GM19324 (cell line): ENCODE measurements around the gene TMEM167B.
A peak's percentile ranks its signal among the peaks of the same experiment; 100 is the strongest.
"Not testable (repeated sequence)": the region's sequence is repeated elsewhere in the genome, so short reads cannot be mapped to it uniquely, and the experiment has no call there.

ENCODE experiments used
- ATAC-seq: cut with Tn5 transposase; IDR thresholded peaks from one replicate; pipeline ENCODE4 v1.9.1; 2021; ENCODE audit warnings: mild to moderate bottlenecking, moderate library complexity; ENCODE audit not compliant: unreplicated experiment, low FRiP score

The TMEM167B gene

DNA sequence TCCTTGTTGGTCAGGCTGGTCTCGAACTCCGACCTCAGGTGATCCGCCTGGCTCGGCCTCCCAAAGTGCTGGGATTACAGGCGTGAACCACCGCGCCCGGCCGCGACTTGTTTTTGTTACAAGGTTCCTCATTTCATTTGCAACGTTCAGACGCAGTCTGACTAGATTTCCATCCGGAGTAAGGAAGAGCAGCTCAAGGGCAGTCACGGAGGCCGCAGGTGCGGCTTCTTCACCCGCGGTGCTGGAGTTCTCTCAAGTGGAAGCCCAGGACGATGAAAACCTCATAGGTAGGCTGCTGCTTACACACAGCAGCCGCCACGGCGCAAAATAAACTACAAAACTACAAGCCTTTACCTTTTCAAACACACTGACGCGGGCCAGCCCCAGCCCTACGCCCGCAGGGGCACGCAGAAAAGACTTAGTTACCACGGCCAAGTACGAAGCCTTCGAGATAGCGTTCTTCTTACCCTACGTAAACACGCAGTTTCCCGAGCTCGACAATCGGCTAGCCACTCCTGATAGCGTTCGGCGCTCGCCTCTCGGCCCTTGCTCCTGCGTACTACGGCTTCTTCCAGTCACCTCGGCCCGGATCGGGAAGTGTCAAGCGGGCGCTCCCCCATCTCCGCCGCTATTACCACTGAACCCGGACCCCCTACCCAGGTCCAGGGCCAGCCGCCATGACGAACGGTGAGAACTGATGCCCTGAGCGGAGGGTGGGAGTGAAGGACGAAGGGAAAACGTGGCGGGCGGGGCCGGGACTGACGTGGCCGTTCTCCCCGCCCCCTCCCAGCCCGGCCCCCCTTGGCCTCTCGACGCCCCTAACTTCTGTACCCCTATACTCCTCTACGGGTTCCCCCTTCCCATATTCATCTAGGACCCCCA, at the start of gene TMEM167B:
TMEM167B (plus strand) TSS at position 569 of the 882 bp plus-strand sequence; CDS start at position 678, 109 bp downstream.
- peak; percentile 94 for ATAC-seq

GRCh38 chr1:109040989-109041620, 49.5 kb upstream of the TMEM167B start:
- ATAC-seq: peak; percentile 21

DNA sequence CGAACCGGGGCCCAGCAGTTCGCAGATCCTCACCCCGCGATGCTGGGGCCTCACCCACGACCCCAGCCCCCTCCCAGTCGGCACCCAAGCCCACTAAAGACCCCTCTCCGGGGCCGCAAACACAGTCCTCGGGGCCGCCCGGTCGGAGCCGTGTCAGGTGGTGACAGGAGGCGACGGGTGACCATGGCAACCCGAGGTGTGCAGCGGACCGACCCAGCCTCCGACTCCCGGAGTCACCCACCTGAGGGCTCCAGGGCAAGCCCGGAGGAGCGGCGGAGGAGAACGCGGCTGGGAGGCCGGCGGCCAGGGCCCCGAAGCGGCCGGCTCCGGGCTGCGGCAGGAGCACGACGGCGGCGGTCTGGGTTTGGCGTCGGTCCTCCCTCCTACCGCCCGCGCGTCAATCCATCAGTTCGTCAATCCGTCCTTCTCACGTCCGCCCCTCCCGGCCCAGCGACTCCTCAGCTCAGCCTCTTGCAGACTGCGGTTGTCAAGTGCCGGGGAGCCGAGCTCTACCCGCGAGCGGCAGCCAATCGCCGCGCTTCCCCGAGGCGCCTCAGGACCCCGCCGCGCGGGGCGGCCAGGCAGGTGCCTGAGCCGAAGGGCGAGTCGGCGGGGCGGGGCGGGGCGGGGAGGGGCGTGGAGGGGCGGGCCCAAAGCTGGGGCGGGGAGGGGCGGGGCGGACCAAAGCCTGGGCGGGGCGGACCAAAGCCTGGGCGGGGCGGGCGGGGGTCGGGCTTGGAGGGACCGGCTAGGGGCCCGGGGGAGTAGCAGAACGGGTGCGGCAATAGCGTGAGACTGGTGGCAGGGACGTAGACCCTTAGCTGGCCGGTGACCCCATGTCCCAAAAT, 48.7 kb upstream of the TMEM167B start, which contains the start of gene WDR47:
WDR47 (minus strand) TSS at position 482 of the 848 bp plus-strand sequence. CDS start 18,590 bp downstream, outside the sequence.
- peak; percentile 97 for ATAC-seq

- no peak for ATAC-seq
Measured at GRCh38 chr1:109045595-109045994, 45.0 kb upstream of the TMEM167B start.

DNA sequence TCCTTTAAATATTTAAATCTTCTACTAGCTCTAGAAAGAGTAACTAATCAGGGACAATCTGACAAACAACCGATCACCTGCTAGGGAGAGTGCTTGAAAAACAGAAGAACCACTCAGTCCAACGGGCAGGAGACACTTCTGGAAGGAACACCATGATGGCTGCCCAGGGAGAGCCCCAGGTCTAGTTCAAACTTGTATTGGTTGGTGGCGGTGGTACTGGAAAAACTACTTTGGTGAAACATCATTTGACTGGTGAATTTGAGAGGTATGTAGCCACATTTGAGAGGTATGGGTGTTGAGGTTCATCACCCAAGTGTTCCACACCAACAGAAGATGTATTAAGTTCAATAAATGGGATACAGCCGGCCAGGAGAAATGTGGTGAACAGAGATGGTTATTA, 43.9 kb upstream of the TMEM167B start:
- no peak for ATAC-seq

- ATAC-seq: no peak
Measured at GRCh38 chr1:109047339-109047738, 43.2 kb upstream of the TMEM167B start.

DNA sequence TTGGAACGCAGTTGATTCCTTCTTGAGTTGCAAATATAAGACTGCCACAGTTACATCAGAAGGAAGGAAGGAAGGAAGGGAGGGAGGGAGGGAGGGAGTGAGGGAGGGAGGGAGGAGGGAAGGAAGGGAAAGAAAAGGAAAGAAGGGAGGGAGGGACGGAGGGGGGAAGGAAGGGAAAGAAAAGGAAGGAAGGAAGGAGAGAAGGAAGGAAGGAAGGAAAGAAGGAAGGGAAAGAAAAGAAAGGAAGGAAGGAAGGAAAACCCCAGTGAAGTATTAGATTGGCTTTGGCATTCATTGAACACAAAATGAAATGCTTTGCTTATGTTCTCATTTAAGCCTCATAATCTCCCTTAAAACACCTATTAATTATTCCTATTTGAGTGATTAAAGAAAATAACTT, 42.2 kb upstream of the TMEM167B start:
- no peak for ATAC-seq

DNA sequence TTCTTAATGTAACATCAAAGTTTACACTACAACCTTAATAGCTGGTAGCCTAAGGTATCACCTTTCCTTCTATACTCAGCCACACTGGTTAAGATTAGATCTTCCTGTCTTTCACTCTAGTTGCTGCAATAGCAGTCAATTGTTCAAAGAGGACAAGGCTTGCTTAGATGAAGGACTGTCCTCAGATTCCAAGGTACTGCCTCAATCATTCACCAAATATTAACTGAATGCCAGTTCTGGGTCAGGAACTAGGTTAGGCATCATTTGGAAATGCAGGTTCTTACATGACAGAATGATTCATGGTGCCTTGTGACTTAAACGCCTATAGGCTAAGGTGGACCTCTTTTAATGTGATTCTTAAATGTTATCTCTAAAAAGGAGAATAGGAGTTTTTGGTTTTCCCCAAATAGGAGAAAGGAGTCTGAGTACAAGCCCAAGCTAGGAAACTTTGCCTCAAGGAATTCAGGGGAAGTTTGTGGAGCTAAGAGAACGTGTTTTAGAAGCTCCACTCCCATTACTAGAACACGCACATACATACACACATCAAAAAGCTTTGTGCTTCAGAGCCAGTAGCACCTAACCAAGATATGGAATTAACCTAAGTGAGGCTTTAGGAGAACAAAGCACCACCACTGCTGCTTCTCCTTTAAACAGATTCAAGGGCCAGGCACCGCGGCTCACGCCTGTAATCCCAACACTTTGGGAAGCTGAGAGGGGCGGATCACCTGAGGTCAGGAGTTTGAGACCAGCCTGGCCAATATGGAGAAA, 40.2 kb upstream of the TMEM167B start:
- no peak for ATAC-seq

GRCh38 chr1:109052145-109052544, 38.4 kb upstream of the TMEM167B start:
- ATAC-seq: not testable (repeated sequence)

GRCh38 chr1:109056064-109056463, 34.5 kb upstream of the TMEM167B start:
- ATAC-seq: no peak

DNA sequence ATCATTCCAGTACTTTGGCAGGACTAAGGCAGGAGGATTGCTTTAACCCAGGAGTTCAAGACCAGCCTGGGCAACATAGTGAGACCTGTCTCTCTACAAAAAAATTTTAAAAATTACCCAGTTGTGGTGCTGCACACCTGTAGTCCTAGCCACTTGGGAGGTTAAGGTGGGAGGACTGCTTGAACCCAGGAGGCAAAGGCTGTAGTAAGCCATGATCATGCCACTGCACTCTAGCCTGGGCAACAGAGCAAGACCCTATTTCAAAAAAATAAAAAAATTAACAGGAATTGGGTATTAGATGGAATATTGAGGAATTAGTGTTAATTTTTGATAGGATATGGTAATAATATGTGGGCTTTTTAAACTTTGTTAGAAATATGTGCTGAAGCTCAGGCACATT, 31.5 kb upstream of the TMEM167B start:
- no peak for ATAC-seq

- ATAC-seq: no peak
Measured at GRCh38 chr1:109060707-109061106, 29.9 kb upstream of the TMEM167B start.

- no peak for ATAC-seq
Measured at GRCh38 chr1:109061183-109061582, 29.4 kb upstream of the TMEM167B start.

DNA sequence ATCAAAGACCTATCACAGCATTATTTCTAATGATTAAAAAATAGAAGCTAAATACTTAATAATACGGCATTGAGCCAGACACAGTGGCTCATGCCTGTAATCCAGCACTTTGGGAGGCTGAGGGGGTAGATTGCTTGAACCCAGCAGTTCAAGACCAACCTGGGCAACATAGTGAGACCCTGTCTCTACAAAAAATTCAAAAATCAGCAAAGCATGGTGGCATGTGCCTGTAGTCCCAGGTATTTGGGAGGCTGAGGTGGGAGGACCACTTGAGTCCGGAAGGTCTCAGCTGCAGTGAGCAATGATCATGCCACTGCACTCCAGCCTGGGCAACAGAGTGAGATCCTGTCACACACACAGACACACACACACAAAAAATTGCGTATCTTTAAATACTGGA, 25.4 kb upstream of the TMEM167B start:
- ATAC-seq: no peak

GRCh38 chr1:109067883-109068282, 22.7 kb upstream of the TMEM167B start:
- ATAC-seq: no peak

DNA sequence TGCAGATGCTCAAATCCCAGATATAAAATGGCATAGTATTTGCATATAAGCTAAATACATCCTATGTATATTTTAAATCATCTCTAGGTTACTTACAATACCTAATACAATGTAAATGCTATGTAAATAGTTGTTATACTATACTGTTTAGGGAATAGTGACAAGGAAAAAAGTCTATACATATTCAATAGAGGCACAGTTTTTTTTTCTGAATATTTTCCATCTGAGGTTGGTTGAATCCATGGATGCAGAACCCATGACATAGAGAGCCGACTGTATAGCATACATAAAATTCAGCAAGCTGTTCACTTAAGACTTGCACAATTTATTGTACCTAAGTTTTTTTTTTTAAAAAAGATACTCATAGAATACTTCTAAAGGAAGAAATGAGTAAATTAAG, 21.3 kb upstream of the TMEM167B start:
- no peak for ATAC-seq

DNA sequence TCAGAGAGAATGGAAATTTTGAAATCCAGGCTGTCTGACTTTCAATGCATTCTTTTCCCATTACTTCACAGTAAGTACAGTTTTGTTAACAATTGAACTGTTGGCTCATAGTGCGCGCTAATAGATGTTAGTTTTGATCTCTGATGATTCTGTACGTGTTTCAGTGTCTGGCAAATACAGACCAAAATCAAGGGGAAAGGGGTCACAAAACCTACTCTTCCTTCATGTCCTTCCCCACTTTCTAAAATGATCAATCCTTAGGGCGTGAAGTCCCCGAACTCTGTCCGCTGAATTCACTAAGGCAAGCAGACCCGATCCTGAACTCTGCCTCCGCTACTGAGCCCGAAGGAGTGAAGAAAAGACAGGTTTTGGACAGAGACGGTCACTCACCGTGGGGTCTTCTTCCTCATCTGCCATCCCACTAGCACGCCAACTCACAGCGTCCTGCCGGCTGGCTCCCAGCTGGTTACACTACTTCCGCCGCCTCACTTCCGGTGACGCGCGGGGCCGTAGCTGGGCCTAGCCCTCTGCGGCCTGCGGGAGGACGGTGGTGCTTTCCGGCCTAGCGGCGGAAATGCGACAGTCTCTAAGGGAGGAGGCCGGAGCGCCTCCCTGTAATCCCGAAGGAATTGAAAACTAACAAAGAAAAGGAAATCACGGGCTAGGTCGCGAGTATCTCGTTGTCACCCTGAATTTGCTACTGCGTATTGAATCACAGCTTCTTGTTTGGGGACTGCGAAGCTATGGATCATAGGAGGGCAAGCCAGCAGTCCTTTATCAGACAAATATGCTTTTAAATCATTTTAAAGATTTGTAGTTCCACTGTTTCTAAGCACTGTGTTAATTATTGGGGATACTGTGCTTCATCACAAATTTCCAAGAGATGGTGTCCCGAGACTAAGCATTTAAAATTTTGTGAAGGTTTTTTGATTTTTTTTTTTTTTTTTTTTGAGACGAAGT, 14.8 kb upstream of the TMEM167B start, which contains the start of gene TAF13:
TAF13 (minus strand) TSS at position 473 of the 960 bp plus-strand sequence; CDS start at position 417, 56 bp downstream.
- peak; percentile 98 for ATAC-seq

GRCh38 chr1:109078317-109078716, 12.2 kb upstream of the TMEM167B start:
- no peak for ATAC-seq

- ATAC-seq: no peak
Measured at GRCh38 chr1:109079240-109079622, 11.3 kb upstream of the TMEM167B start.
